PC-3 (cell line): ENCODE results near the gene HPCA. TPM values are rescaled to one million over a fixed set of nuclear protein-coding genes. Genes with fewer than 3 reads are reported as not detected.

Source experiments
- ATAC-seq: fragments of 200-7000 bp; cut with Tn5 transposase; 2 replicates; pipeline ENCODE4 v1.9.1; 2020; ENCODE audit warnings: mild to moderate bottlenecking, moderate library complexity
- BruUV-seq: library from RNA; stranded (reverse); fragments of 400-500 nt; replicated peaks from 2 replicates; lab custom pipeline; 2021; lab: Mats Ljungman, UMichigan
- CTCF ChIA-PET: fragments of 300-600 bp; sonication (Branson Sonifier 250); formaldehyde crosslinking; loops from one replicate; lab custom pipeline; 2022; ENCODE audit warnings: antibody characterized with exemption; lab: Charles Lee
- POLR2A ChIA-PET: fragments of 300-600 bp; sonication (Branson Sonifier 250); formaldehyde crosslinking; loops from one replicate; lab custom pipeline; 2022; ENCODE audit warnings: antibody characterized with exemption; ENCODE audit not compliant: unreplicated experiment; lab: Charles Lee
- DNase-seq: peaks from one replicate; pipeline ENCODE4 v3.0.0-alpha.2; 2015
- H2AFZ ChIP-seq: fragments of 300-600 bp; sonication (generic); 2 replicates; pipeline ENCODE4 v1.6.0; 2016; ENCODE audit warnings: antibody characterized with exemption, low read length
- H3F3A ChIP-seq: fragments of 300-600 bp; sonication (generic); one replicate; pipeline ENCODE4 v1.6.0; 2017; ENCODE audit warnings: antibody characterized with exemption, low read length, control low read depth, mild to moderate bottlenecking; ENCODE audit not compliant: unreplicated experiment
- H3K27ac ChIP-seq: fragments of 300-600 bp; sonication (generic); 2 replicates; pipeline ENCODE4 v1.5.1; 2016; ENCODE audit warnings: mild to moderate bottlenecking, low read length
- H3K27me3 ChIP-seq: fragments of 300-600 bp; sonication (generic); 2 replicates; pipeline ENCODE4 v1.6.1; 2016; ENCODE audit warnings: low read length, mixed read lengths
- H3K36me3 ChIP-seq: fragments of 300-600 bp; sonication (generic); 2 replicates; pipeline ENCODE4 v1.6.1; 2016; ENCODE audit warnings: low read depth, mixed run types, low read length, mixed read lengths
- H3K4me1 ChIP-seq: fragments of 300-600 bp; sonication (generic); 2 replicates; pipeline ENCODE4 v1.5.1; 2016; ENCODE audit warnings: low read length; ENCODE audit not compliant: insufficient read depth
- H3K4me2 ChIP-seq: fragments of 300-600 bp; sonication (generic); 2 replicates; pipeline ENCODE4 v1.6.0; 2016; ENCODE audit warnings: low read length
- H3K4me3 ChIP-seq: fragments of 300-600 bp; sonication (generic); 2 replicates; pipeline ENCODE4 v1.5.1; 2016; ENCODE audit warnings: mild to moderate bottlenecking, low read length, mixed read lengths
- H3K79me2 ChIP-seq: fragments of 300-600 bp; sonication (generic); 2 replicates; pipeline ENCODE4 v1.6.1; 2017; ENCODE audit warnings: low read length, mixed read lengths
- H3K9ac ChIP-seq: fragments of 300-600 bp; sonication (generic); 2 replicates; pipeline ENCODE4 v1.6.0; 2016; ENCODE audit warnings: mild to moderate bottlenecking, low read length
- H3K9me2 ChIP-seq: fragments of 300-600 bp; sonication (generic); replicated peaks from 2 replicates; pipeline ENCODE4 v1.6.1; 2016; ENCODE audit warnings: mixed run types, low read length, mixed read lengths
- H3K9me3 ChIP-seq: fragments of 300-600 bp; sonication (generic); 2 replicates; pipeline ENCODE4 v1.6.1; 2016; ENCODE audit warnings: low read length, mixed read lengths
- H4K20me1 ChIP-seq: fragments of 300-600 bp; sonication (generic); 2 replicates; pipeline ENCODE4 v1.6.1; 2016; ENCODE audit warnings: low read length, mixed read lengths
- EZH2 ChIP-seq: fragments of 300-600 bp; sonication (generic); IDR thresholded peaks from one replicate; pipeline ENCODE4 v1.6.1; 2017; ENCODE audit warnings: antibody characterized with exemption, mild to moderate bottlenecking, low read length; ENCODE audit not compliant: unreplicated experiment
- EZH2phosphoT487 ChIP-seq: fragments of 300-600 bp; sonication (generic); IDR thresholded peaks from 2 replicates; pipeline ENCODE4 v1.6.1; 2018; ENCODE audit warnings: mild to moderate bottlenecking, antibody characterized with exemption, low read length, borderline replicate concordance
- intact Hi-C: fragments of 100-400 bp; cut with micrococcal nuclease; formaldehyde crosslinking; loops from 2 replicates; pipeline ENCODE4 v1.9.0; 2023
- total RNA-seq: library from RNA; depleted of rRNA; stranded (reverse); fragments of >200 nt; gene quantifications from 2 replicates; pipeline ENCODE4 v1.2.3, GENCODE V29; 2014
- TF ChIP-seq, protein P1 (sequence below): fragments of 300-600 bp; sonication (generic); conservative IDR thresholded peaks from 2 replicates; pipeline ENCODE4 v1.5.1; 2017; ENCODE audit warnings: antibody characterized with exemption, low read depth, mild to moderate bottlenecking, low read length

Gene HPCA
- total RNA-seq, 1 experiment from 2014 or later, result not detected

DNA sequence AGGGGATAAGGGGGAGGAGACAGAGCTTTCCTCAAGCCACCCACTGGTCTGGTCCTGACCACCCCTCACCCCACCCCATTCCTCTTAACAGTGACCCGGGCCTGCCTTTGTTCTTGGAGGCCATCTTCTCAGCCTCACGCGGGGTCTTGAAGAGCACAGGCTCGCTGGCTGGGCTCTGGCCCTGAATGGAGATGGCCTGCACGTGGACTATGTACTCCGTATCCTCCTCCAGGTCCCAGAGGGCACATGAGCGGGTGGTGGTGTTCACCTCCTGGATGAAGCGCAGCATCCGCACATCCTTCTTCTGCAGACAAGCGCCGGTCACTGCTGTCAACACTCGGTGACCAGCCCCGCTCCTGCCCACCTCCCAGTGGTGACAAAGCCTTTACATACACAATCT lies 18.2 kb upstream of the HPCA start:
- no peak overlapping the region for H3K4me3 ChIP-seq
- ATAC-seq (no peak), DNase-seq (no peak)
- no peaks in the 10 kb centered on the region for H4K20me1 ChIP-seq
- ChIA-PET POLR2A (no interaction called here), CTCF (no interaction called here)
- H3K36me3 ChIP-seq, result no peaks in the 10 kb centered on the region
- H3K9me3 ChIP-seq, result no peaks in the 10 kb centered on the region
- no peak overlapping the region for H3K4me2 ChIP-seq
- peaks cover 10% of the 10 kb centered on the region; the same call in 1 of the 2 replicates for H3K27me3 ChIP-seq
- H3K27ac ChIP-seq, result no peak overlapping the region
- H3F3A ChIP-seq, result no peaks in the 10 kb centered on the region
- H3K9me2 ChIP-seq, result no peaks in the 10 kb centered on the region
- 0 out of 2 replicates have a peak, but pooled peaks cover 4% of the 10 kb centered on the region for H3K4me1 ChIP-seq
- H3K9ac ChIP-seq, result no peak overlapping the region
- intact Hi-C loops, result no loop called here
- TF ChIP-seq, protein P1, sequence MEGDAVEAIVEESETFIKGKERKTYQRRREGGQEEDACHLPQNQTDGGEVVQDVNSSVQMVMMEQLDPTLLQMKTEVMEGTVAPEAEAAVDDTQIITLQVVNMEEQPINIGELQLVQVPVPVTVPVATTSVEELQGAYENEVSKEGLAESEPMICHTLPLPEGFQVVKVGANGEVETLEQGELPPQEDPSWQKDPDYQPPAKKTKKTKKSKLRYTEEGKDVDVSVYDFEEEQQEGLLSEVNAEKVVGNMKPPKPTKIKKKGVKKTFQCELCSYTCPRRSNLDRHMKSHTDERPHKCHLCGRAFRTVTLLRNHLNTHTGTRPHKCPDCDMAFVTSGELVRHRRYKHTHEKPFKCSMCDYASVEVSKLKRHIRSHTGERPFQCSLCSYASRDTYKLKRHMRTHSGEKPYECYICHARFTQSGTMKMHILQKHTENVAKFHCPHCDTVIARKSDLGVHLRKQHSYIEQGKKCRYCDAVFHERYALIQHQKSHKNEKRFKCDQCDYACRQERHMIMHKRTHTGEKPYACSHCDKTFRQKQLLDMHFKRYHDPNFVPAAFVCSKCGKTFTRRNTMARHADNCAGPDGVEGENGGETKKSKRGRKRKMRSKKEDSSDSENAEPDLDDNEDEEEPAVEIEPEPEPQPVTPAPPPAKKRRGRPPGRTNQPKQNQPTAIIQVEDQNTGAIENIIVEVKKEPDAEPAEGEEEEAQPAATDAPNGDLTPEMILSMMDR, result no peak
- TF ChIP-seq EZH2phosphoT487 (no peak), EZH2 (no peak)
- H3K79me2 ChIP-seq, result no peaks in the 10 kb centered on the region
- BruUV-seq, result no TSS peak
- no peak overlapping the region for H2AFZ ChIP-seq

DNA sequence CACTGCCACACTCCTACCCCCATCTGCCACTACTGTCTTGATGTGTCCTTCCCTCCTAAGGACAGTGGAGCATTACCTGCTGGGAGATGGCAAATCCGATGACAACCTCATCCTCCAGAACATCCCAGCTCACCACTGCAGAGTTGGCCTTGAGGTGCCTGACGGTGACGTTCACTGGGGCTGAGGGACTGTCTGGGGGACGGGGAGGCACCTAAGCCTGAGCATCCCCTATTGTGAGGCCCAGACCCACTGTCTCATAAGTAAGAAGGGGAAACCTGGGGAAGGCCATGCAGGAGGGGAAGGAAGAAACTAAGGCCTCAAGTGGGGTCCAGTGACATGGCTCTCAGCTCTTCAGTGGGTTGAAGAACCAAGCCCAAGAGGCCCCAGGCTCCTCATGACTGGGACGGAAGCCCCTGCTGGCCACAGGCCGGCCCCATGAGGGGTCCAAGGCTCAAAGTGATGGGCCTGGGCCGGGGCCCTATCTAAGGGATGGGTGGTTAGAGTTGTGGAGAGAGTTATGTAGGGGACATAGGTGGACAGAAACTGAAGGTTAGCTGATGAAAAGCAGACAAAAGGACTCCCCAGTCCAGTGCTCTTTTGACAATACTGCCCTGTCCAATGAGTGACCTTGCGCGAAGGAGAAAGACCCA lies 17.4 kb upstream of the HPCA start:
- Histone ChIP-seq H3K4me3 (no peak overlapping the region), H3F3A (no peaks in the 10 kb centered on the region), H3K9me2 (no peaks in the 10 kb centered on the region), H3K27me3 (peaks cover 10% of the 10 kb centered on the region; the same call in 1 of the 2 replicates), H3K79me2 (no peaks in the 10 kb centered on the region), H3K36me3 (no peaks in the 10 kb centered on the region), H3K9ac (no peak overlapping the region), H3K27ac (no peak overlapping the region), H4K20me1 (no peaks in the 10 kb centered on the region), H3K4me1 (0 out of 2 replicates have a peak, but pooled peaks cover 4% of the 10 kb centered on the region), H3K4me2 (no peak overlapping the region), H3K9me3 (no peaks in the 10 kb centered on the region), H2AFZ (no peak overlapping the region)
- DNase-seq (no peak), ATAC-seq (no peak)
- TF ChIP-seq, protein P1, result no peak
- TF ChIP-seq EZH2phosphoT487 (no peak), EZH2 (no peak)
- no TSS peak for BruUV-seq
- CTCF ChIA-PET, result interaction anchor here (0.5 kb wide), 1 partner anchor 85 kb away, joined by 5 read pairs; no protein-coding TSS in a partner anchor
- intact Hi-C loops, result no loop called here
- POLR2A ChIA-PET, result no interaction called here
